HepG2 (cell line): ENCODE results near the gene SLC19A1. TPM values are rescaled to one million over a fixed set of nuclear protein-coding genes. Genes with fewer than 3 reads are reported as not detected.

ENCODE experiments used
- CENPX ChIP-seq: sonication (generic); formaldehyde crosslinking; IDR thresholded peaks from 2 replicates; pipeline ENCODE4 v1.9.0; 2021; ENCODE audit warnings: mild to moderate bottlenecking, missing genetic modification reagents, moderate library complexity
- DBP ChIP-seq: sonication (generic); formaldehyde crosslinking; IDR thresholded peaks from 2 replicates; pipeline ENCODE4 v1.4.0; 2020; ENCODE audit warnings: missing genetic modification reagents; ENCODE audit errors: not compliant biosample characterization
- KAT7 ChIP-seq: IDR thresholded peaks from 2 replicates; pipeline ENCODE4 v1.6.1; 2018; ENCODE audit warnings: borderline replicate concordance, missing compliant biosample characterization
- KLF15 ChIP-seq: sonication (generic); formaldehyde crosslinking; IDR thresholded peaks from 2 replicates; pipeline ENCODE4 v1.8.1; 2023; ENCODE audit warnings: borderline replicate concordance, mild to moderate bottlenecking, inconsistent platforms, missing genetic modification reagents, mixed read lengths
- MEIS1 ChIP-seq: sonication (generic); formaldehyde crosslinking; IDR thresholded peaks from 2 replicates; pipeline ENCODE4 v1.9.0; 2021; ENCODE audit warnings: mild to moderate bottlenecking, missing genetic modification reagents, moderate library complexity, borderline replicate concordance
- SNAPC4 ChIP-seq: sonication (generic); formaldehyde crosslinking; IDR thresholded peaks from 2 replicates; pipeline ENCODE4 v1.4.0; 2020; ENCODE audit warnings: mild to moderate bottlenecking, missing genetic modification reagents
- SOX5 ChIP-seq: IDR thresholded peaks from 2 replicates; pipeline ENCODE4 v1.6.1; 2016; ENCODE audit warnings: borderline replicate concordance
- ZBTB25 ChIP-seq: IDR thresholded peaks from 2 replicates; pipeline ENCODE4 v1.6.1; 2018; ENCODE audit warnings: missing genetic modification reagents
- ZBTB26 ChIP-seq: IDR thresholded peaks from 2 replicates; pipeline ENCODE4 v1.6.1; 2016; ENCODE audit warnings: missing compliant biosample characterization, missing genetic modification reagents, borderline replicate concordance
- ZBTB43 ChIP-seq: sonication (generic); formaldehyde crosslinking; conservative IDR thresholded peaks from 2 replicates; pipeline ENCODE4 v1.4.0; 2020; ENCODE audit warnings: missing genetic modification reagents
- ZBTB7B ChIP-seq: sonication (generic); formaldehyde crosslinking; IDR thresholded peaks from 2 replicates; pipeline ENCODE4 v1.4.0; 2020; ENCODE audit warnings: missing genetic modification reagents
- ZFY ChIP-seq: sonication (generic); formaldehyde crosslinking; IDR thresholded peaks from 2 replicates; pipeline ENCODE4 v1.4.0; 2020; ENCODE audit warnings: missing genetic modification reagents
- ZNF350 ChIP-seq: sonication (generic); formaldehyde crosslinking; IDR thresholded peaks from 2 replicates; pipeline ENCODE4 v1.4.0; 2020; ENCODE audit warnings: mild to moderate bottlenecking, low read depth, missing genetic modification reagents, borderline replicate concordance
- ZNF501 ChIP-seq: sonication (generic); formaldehyde crosslinking; IDR thresholded peaks from 2 replicates; pipeline ENCODE4 v1.5.1; 2020; ENCODE audit warnings: mild to moderate bottlenecking, moderate library complexity, missing genetic modification reagents
- ZNF552 ChIP-seq: sonication (generic); formaldehyde crosslinking; IDR thresholded peaks from 2 replicates; pipeline ENCODE4 v1.9.0; 2022; ENCODE audit warnings: missing genetic modification reagents, mild to moderate bottlenecking, borderline replicate concordance
- polyA plus RNA-seq, 8 experiments: library from polyadenylated mRNA; depleted of rRNA in 3 of 8; stranded (reverse) in 7 of 8; unstranded in 1 of 8; fragments of >200 nt; fragmentation: Illumina TruSeq in 4 of 8; extraction: Trizol in 4 of 8; gene quantifications; 2 replicates each; pipeline versions ENCODE4 v1.2.1 to v1.2.3, GENCODE V29; 2011 to 2016; ENCODE audit warnings: low read depth in 4 of 8, missing spikeins in 1 of 8, mixed read lengths in 1 of 8; ENCODE audit not compliant: insufficient read depth in 1 of 8
- total RNA-seq, 5 experiments: library from RNA; depleted of rRNA; stranded (reverse); fragments of >200 nt; fragmentation: Illumina TruSeq; extraction: Trizol; gene quantifications; 2 replicates each; pipeline ENCODE4 v1.2.3, GENCODE V29; 2016; ENCODE audit warnings: low read depth in 1 of 5

Gene SLC19A1
- total and polyA plus RNA-seq, 2 of the 13 experiments (the other 11 are each of a cell fraction or from before 2014, with no cell fraction given): 21.8 to 23.0 TPM

- TF ChIP-seq CENPX (CRISPR knock-in tag): no peak
- peak; percentile 64 for TF ChIP-seq SOX5
- no peak for TF ChIP-seq KLF15 (CRISPR knock-in tag)
- TF ChIP-seq ZFY (CRISPR knock-in tag): peak; percentile 64
- peak; percentile 65; the same call in 1 of the 2 replicates for TF ChIP-seq ZNF350 (CRISPR knock-in tag)
- peak; percentile 74; the same call in 1 of the 2 replicates for TF ChIP-seq ZBTB25 (CRISPR knock-in tag)
- no peak; the same call in 1 of the 2 replicates for TF ChIP-seq ZBTB26 (CRISPR knock-in tag)
- TF ChIP-seq MEIS1: peak; percentile 76
- TF ChIP-seq ZNF552 (CRISPR knock-in tag): no peak
- peak; percentile 86 for TF ChIP-seq ZNF501 (CRISPR knock-in tag)
- TF ChIP-seq DBP: no peak
- TF ChIP-seq KAT7 (CRISPR knock-in tag): no peak
- TF ChIP-seq SNAPC4 (CRISPR knock-in tag): no peak
- peak; percentile 89 for TF ChIP-seq ZBTB7B
- no peak for TF ChIP-seq ZBTB43 (CRISPR knock-in tag)
Observed at GRCh38 chr21:45448810-45449657, 93.2 kb downstream of the SLC19A1 start (continued).
